Upper lobe of left lung (tissue), 4 donors: ENCODE measurements around the gene GNAS.

Experiments used
- POLR2A ChIP-seq, 4 donors: fragments of 450-650 bp; IDR thresholded peaks; one replicate each; pipeline ENCODE4 v1.5.1; 2016 to 2017; ENCODE audit warnings: antibody characterized with exemption in 4 of 4, mild to moderate bottlenecking in 2 of 4
- POLR2AphosphoS5 ChIP-seq, 2 donors: sonication (generic); formaldehyde crosslinking; IDR thresholded peaks; one replicate each; pipeline ENCODE4 v1.5.1; 2017; ENCODE audit warnings: antibody characterized with exemption in 2 of 2
- TF ChIP-seq, protein P1 (sequence below), 6 experiments: fragments of 450-650 bp in 4 of 6; fragments of 200-600 bp in 2 of 6; sonication (generic) in 2 of 6; IDR thresholded peaks; one replicate each; pipeline ENCODE4 v1.5.1; 2016 to 2019; ENCODE audit warnings: antibody characterized with exemption in 6 of 6

DNA sequence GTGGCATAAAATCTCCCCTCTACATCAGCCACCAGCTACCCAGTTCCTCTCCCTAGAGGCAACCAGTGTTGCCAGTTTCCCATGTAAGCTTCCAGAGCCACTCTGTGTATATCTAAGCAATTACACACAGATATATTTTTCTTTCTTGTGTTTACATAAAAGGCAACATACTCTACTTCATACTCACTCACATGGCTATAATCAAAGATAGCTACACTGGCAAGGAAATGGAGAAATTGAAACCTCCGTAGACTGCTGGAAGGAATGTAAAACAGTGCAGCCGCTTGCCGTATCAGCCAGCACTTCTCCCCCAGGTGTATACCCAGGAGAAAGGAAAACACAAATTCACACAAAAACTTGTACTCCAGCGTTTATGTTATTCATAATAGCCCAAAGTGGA, 90.0 kb downstream of the GNAS start:
- TF ChIP-seq, protein P1, sequence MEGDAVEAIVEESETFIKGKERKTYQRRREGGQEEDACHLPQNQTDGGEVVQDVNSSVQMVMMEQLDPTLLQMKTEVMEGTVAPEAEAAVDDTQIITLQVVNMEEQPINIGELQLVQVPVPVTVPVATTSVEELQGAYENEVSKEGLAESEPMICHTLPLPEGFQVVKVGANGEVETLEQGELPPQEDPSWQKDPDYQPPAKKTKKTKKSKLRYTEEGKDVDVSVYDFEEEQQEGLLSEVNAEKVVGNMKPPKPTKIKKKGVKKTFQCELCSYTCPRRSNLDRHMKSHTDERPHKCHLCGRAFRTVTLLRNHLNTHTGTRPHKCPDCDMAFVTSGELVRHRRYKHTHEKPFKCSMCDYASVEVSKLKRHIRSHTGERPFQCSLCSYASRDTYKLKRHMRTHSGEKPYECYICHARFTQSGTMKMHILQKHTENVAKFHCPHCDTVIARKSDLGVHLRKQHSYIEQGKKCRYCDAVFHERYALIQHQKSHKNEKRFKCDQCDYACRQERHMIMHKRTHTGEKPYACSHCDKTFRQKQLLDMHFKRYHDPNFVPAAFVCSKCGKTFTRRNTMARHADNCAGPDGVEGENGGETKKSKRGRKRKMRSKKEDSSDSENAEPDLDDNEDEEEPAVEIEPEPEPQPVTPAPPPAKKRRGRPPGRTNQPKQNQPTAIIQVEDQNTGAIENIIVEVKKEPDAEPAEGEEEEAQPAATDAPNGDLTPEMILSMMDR (IDR thresholded peaks at IDR 0.05), result no peak
- TF ChIP-seq POLR2AphosphoS5 (IDR thresholded peaks at IDR 0.05), result no peak
- no peak for TF ChIP-seq POLR2A (IDR thresholded peaks at IDR 0.05)
